BJ (cell line): ENCODE measurements around the gene HPN. TPM values are rescaled to one million over a fixed set of nuclear protein-coding genes. Genes with fewer than 3 reads are reported as not detected.

Experiments used
- CTCF ChIA-PET: fragments of 350-600 bp; formaldehyde crosslinking; extraction: SDS; loops from one replicate; lab custom pipeline; 2021; ENCODE audit warnings: antibody characterized with exemption, inconsistent platforms; lab: Yijun Ruan, JAX
- POLR2A ChIA-PET: fragments of 300-600 bp; sonication (Branson Sonifier 250); formaldehyde crosslinking; extraction: SDS; loops from one replicate; lab custom pipeline; 2021; ENCODE audit warnings: antibody characterized with exemption; lab: Charles Lee
- DNase-seq: peaks from one replicate; pipeline ENCODE4 v3.0.0-alpha.2; 2011; ENCODE audit warnings: low read depth
- H3K27me3 ChIP-seq: 2 replicates; pipeline ENCODE4 v1.6.0; 2011; ENCODE audit warnings: low read length; ENCODE audit not compliant: control insufficient read depth, insufficient read depth
- H3K36me3 ChIP-seq: 2 replicates; pipeline ENCODE4 v1.5.1; 2011; ENCODE audit warnings: low read length; ENCODE audit not compliant: control insufficient read depth, insufficient read depth
- H3K4me3 ChIP-seq: 2 replicates; pipeline ENCODE4 v1.5.1; 2011; ENCODE audit warnings: low read depth, mild to moderate bottlenecking, control low read depth, low read length
- polyA plus RNA-seq: library from polyadenylated mRNA; depleted of rRNA; stranded (reverse); fragments of >200 nt; gene quantifications from 2 replicates; pipeline ENCODE4 v1.2.3, GENCODE V29; 2011
- TF ChIP-seq, protein P1 (sequence below): IDR thresholded peaks from 2 replicates; pipeline ENCODE4 v1.5.1; 2011; ENCODE audit warnings: low read depth, mild to moderate bottlenecking, control low read depth, inconsistent platforms, low read length, moderate library complexity; ENCODE audit not compliant: insufficient read depth

HPN gene
- polyA plus RNA-seq, 1 experiment = not detected

DNA sequence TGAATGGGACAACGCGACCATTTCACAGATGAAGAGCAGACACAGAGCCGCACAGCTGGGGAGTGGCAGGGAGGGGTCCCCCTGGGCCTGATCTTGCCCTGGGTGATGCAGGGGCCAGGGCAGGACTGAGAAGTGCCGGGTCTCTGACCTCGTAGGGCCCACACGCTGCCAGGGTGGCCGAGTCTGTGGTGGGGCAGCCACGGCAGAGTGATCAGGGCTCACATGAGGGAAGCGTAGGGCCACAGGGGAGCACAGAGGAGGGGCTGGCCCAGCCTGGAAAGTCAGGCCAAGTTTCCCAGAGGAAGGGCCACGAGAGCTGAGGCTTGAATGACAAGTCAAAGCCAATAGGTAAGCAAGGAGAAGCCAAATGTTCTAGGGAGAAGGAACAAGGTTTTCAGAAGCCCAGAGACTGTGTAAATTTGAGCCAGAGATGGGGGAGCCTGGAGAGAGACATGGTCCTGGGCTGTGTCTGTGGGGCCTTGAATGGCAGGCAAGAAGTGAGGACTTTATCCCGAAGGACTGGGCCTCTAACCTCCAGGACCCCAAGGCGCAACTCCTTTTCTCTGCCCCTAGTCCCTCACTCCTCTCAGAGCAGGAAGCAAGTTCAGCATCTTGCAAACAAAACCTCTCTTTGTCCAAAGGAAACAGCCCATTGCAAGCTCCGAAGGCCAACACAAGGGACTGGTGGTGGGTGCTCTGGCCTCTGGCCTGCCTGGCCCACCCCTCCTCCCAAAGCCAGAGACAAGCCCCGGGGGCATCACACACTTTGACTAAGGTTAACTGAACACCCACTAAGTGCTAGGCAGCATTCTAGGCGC, 42.4 kb downstream of the HPN start:
- no peaks in the 10 kb centered on the region for H3K27me3 ChIP-seq
- no peak for DNase-seq
- ChIA-PET CTCF (interaction anchor here (1.0 to 5.1 kb wide), 2 partner anchors 17 to 111 kb away, joined by 4 to 43 read pairs; no protein-coding TSS in a partner anchor), POLR2A (no interaction called here)
- no peaks in the 10 kb centered on the region for H3K36me3 ChIP-seq
- no peak overlapping the region for H3K4me3 ChIP-seq
- TF ChIP-seq, protein P1, sequence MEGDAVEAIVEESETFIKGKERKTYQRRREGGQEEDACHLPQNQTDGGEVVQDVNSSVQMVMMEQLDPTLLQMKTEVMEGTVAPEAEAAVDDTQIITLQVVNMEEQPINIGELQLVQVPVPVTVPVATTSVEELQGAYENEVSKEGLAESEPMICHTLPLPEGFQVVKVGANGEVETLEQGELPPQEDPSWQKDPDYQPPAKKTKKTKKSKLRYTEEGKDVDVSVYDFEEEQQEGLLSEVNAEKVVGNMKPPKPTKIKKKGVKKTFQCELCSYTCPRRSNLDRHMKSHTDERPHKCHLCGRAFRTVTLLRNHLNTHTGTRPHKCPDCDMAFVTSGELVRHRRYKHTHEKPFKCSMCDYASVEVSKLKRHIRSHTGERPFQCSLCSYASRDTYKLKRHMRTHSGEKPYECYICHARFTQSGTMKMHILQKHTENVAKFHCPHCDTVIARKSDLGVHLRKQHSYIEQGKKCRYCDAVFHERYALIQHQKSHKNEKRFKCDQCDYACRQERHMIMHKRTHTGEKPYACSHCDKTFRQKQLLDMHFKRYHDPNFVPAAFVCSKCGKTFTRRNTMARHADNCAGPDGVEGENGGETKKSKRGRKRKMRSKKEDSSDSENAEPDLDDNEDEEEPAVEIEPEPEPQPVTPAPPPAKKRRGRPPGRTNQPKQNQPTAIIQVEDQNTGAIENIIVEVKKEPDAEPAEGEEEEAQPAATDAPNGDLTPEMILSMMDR = no peak

DNA sequence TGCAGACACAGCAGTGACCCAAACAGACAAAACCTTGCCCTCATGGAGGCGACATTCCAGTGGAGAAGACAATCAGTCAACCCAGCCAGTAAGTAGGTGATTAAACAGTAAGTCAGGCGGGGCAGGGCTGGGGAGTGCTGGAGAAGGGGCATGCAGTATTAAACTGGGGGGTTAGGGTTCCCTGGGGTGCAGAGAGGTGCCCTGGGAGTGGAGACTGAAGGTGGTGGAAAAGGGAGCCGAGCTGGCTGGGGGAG, 42.9 kb downstream of the HPN start:
- DNase-seq = no peak
- CTCF ChIA-PET = interaction anchor here (1.0 to 5.1 kb wide), 2 partner anchors 17 to 112 kb away, joined by 4 to 43 read pairs; no protein-coding TSS in a partner anchor
- no peaks in the 10 kb centered on the region for H3K27me3 ChIP-seq
- H3K36me3 ChIP-seq = no peaks in the 10 kb centered on the region
- H3K4me3 ChIP-seq = no peak overlapping the region
- POLR2A ChIA-PET = no interaction called here
- TF ChIP-seq, protein P1 = no peak

DNA sequence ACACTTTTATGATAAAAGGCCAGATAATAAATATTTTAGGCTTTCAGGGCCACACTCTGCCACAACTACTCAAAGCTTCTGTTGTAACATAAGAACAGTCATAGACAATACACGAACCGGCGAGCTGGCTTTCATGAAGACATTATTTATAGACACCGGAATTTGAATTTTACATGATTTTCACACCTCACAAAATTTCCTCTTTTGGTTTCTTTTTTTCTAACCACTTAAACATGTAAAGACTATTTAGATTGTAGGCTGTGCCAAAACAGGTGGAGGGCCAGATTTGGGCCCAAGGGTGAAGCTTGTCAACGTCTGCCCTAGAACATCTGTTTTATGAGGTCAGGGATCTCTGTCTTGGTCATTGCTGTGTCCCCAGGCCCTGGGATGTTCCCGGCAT, 44.4 kb downstream of the HPN start:
- Histone ChIP-seq H3K4me3 (no peak overlapping the region), H3K36me3 (no peaks in the 10 kb centered on the region), H3K27me3 (no peaks in the 10 kb centered on the region)
- DNase-seq = no peak
- ChIA-PET POLR2A (no interaction called here), CTCF (interaction anchor here (0.9 to 5.1 kb wide), 6 partner anchors 19 to 113 kb away, joined by 3 to 43 read pairs (median 10); partner anchors contain the start of gene LGI4)
- TF ChIP-seq, protein P1 = no peak

DNA sequence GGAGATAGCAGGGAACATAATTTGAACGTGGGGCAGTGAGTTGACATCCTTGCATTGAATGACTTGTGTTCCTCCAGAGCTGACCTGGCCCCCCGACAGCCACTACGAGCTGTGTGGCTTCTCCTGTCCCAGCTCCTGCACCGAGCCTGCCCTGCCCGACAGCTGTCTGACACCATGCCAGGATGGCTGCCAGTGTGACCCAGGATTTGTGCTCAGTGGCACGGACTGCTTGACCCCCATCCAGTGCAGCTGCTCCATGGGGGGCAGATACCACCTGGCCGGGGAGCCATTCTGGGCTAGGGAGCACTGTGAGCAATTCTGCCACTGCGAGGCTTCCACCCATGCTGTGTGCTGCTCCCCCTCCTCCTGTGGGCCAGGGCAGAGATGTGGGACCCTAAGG, 44.9 kb downstream of the HPN start:
- no peaks in the 10 kb centered on the region for H3K27me3 ChIP-seq
- CTCF ChIA-PET = interaction anchor here (0.9 to 5.1 kb wide), 6 partner anchors 14 to 114 kb away, joined by 3 to 43 read pairs (median 10); partner anchors contain the start of gene LGI4
- no peak overlapping the region for H3K4me3 ChIP-seq
- POLR2A ChIA-PET = no interaction called here
- no peaks in the 10 kb centered on the region for H3K36me3 ChIP-seq
- no peak for DNase-seq
- TF ChIP-seq, protein P1 = no peak

DNA sequence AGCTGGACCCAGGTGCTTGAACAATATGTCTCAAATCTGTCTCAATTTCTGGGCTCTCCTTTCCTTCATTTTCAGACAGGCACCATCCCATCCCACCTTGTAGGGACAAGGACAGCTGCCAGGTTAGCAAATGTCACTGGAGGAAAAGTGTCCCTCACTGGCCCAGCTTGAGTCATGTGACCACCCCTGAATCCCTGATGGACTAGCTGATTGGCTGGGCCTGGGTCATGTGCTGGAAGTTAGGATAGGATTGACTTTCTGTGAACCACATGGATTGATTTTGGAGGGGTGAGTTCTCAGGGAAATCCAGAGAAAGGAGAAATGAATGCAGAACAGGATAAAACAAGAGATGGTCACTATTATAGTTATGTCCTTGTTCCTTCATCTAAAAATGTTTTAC, 45.9 kb downstream of the HPN start:
- CTCF ChIA-PET = interaction anchor here (0.5 to 5.1 kb wide), 10 partner anchors 15 to 1339 kb away, joined by 3 to 43 read pairs (median 4); partner anchors contain the start of gene LGI4

More for the DNA sequence above, 45.9 kb downstream of the HPN start:
- no peaks in the 10 kb centered on the region for H3K36me3 ChIP-seq
- POLR2A ChIA-PET = no interaction called here
- TF ChIP-seq, protein P1 = no peak
- no peak for DNase-seq
- no peak overlapping the region for H3K4me3 ChIP-seq
- no peaks in the 10 kb centered on the region for H3K27me3 ChIP-seq
